ENCODE measurements around the gene KAT5.

GRCh38 chr11:65712633-65713076 is 603 bp downstream of the KAT5 start:
- TF ChIP-seq, protein P1, sequence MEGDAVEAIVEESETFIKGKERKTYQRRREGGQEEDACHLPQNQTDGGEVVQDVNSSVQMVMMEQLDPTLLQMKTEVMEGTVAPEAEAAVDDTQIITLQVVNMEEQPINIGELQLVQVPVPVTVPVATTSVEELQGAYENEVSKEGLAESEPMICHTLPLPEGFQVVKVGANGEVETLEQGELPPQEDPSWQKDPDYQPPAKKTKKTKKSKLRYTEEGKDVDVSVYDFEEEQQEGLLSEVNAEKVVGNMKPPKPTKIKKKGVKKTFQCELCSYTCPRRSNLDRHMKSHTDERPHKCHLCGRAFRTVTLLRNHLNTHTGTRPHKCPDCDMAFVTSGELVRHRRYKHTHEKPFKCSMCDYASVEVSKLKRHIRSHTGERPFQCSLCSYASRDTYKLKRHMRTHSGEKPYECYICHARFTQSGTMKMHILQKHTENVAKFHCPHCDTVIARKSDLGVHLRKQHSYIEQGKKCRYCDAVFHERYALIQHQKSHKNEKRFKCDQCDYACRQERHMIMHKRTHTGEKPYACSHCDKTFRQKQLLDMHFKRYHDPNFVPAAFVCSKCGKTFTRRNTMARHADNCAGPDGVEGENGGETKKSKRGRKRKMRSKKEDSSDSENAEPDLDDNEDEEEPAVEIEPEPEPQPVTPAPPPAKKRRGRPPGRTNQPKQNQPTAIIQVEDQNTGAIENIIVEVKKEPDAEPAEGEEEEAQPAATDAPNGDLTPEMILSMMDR (IDR thresholded peaks at IDR 0.05 in 4 of 5, conservative IDR thresholded peaks at IDR 0.05 in 1 of 5): no peak
- TF ChIP-seq POLR2A (IDR thresholded peaks at IDR 0.05): no peak
